Ovary (tissue), 9 donors: Measurements from ENCODE around the gene CDC42EP4. TPM values are rescaled to one million over a fixed set of nuclear protein-coding genes. Genes with fewer than 3 reads are reported as not detected.
A peak's percentile ranks its signal among the peaks of the same experiment; 100 is the strongest.

Experiments
- DNase-seq, 5 donors: peaks; one replicate each; pipeline ENCODE4 v3.0.0-alpha.2; 2019 to 2020
- H3K27ac ChIP-seq, 2 donors: fragments of 200-600 bp; one replicate each; pipeline versions ENCODE4 v1.5.1 to v1.8.0; 2019 to 2022
- H3K27me3 ChIP-seq: fragments of 200-600 bp; one replicate; pipeline ENCODE4 v1.8.0; 2022
- H3K36me3 ChIP-seq: fragments of 200-600 bp; sonication (generic); one replicate; pipeline ENCODE4 v1.5.1; 2019
- H3K4me1 ChIP-seq: one replicate; pipeline ENCODE4 v1.8.1; 2013; ENCODE audit warnings: mild to moderate bottlenecking, moderate library complexity; ENCODE audit not compliant: insufficient read depth
- H3K4me3 ChIP-seq: fragments of 200-600 bp; sonication (generic); one replicate; pipeline ENCODE4 v1.5.1; 2017
- H3K9me3 ChIP-seq, 2 donors: fragments of 200-600 bp in 1 of 2; sonication (generic) in 1 of 2; one replicate each; pipeline versions ENCODE4 v1.5.1 to v1.8.1; 2013 to 2019; ENCODE audit warnings: mild to moderate bottlenecking in 1 of 2, moderate library complexity in 1 of 2
- CTCF ChIP-seq, 3 donors: fragments of 450-650 bp in 2 of 3; fragments of 200-600 bp in 1 of 3; IDR thresholded peaks; one replicate each; pipeline versions ENCODE4 v1.5.1 to v1.8.0; 2016 to 2022; ENCODE audit warnings: antibody characterized with exemption in 3 of 3, mild to moderate bottlenecking in 1 of 3
- EP300 ChIP-seq: sonication (generic); formaldehyde crosslinking; IDR thresholded peaks from one replicate; pipeline ENCODE4 v1.6.1; 2017; ENCODE audit warnings: antibody characterized with exemption
- POLR2A ChIP-seq: fragments of 450-650 bp; IDR thresholded peaks from one replicate; pipeline ENCODE4 v1.6.1; 2017; ENCODE audit warnings: antibody characterized with exemption, mild to moderate bottlenecking, moderate library complexity
- WGBS, 3 donors: extraction: QIAGEN DNeasy Blood & Tissue Kit in 1 of 3; methylation state at CpG; one replicate each; pipeline versions ENCODE4 v1.1.5 to v1.1.7; 2013 to 2017; 5-methylcytosine and 5-hydroxymethylcytosine counted together
- intact Hi-C, 4 donors: fragments of 100-400 bp; cut with DNase I; formaldehyde crosslinking; loops; one replicate each; pipeline versions ENCODE4 v1.11.0 to v1.15.1; 2022 to 2023
- polyA plus RNA-seq, 2 donors: library from polyadenylated mRNA; stranded (reverse); fragments of 200-250 nt in 1 of 2; fragments of 350-450 nt in 1 of 2; fragmentation: Illumina TruSeq in 1 of 2; extraction: RNeasy Lipid Tissue Mini Kit (QIAGEN cat#74804) in 1 of 2; gene quantifications; one replicate each; pipeline ENCODE4 v1.2.3, GENCODE V29; 2013 to 2014
- total RNA-seq, 7 donors: library from RNA; depleted of rRNA in 2 of 7; stranded (reverse); fragments of >200 nt in 2 of 7; fragmentation: NEBNext Ultra II Directional in 3 of 7; extraction: Animal tissue kit (Norgen Biotek cat#: 25700) in 3 of 7; gene quantifications; one replicate each; pipeline versions ENCODE4 v1.1.0 to v1.2.4, GENCODE V29; 2016 to 2023
- donor health status: DM: no; HTN: no; CAD: no; lungs with moderate emphysema.
- donor health status: DM: no; HTN: no; CAD: no.
- donor health status: Bipolar disorder and iron deficiency.
- donor health status: DM: yes; HTN: yes; CAD: no.
- donor health status: DM: no; HTN: no; CAD: no.
- donor health status: DM: yes; HTN: yes; CAD: no.

The CDC42EP4 gene
- total and polyA plus RNA-seq, 9 donors, result 59.0 to 171 (median 106) TPM

- Histone ChIP-seq H3K27me3 (no peaks in the 10 kb centered on the region), H3K9me3 (no peaks in the 10 kb centered on the region), H3K4me3 (no peak overlapping the region), H3K36me3 (no peaks in the 10 kb centered on the region), H3K27ac (no peak overlapping the region), H3K4me1 (peaks cover 6% of the 10 kb centered on the region)
- 96 to 97% (median 96%) methylated on average over 5 of the region's 5 CpGs for WGBS, 3 donors
- TF ChIP-seq CTCF (IDR thresholded peaks at IDR 0.05), result no peak
- intact Hi-C loops, result no loop called here
- no peak for DNase-seq
Observed at GRCh38 chr17:73350864-73351263, 39.1 kb upstream of the CDC42EP4 start.

- no peak for TF ChIP-seq POLR2A
- no peak for TF ChIP-seq EP300
- no peak for TF ChIP-seq CTCF (IDR thresholded peaks at IDR 0.05)
- H3K4me1 ChIP-seq, result peaks cover 6% of the 10 kb centered on the region
- peak overlapping the region; percentile 4 to 58 for H3K27ac ChIP-seq
- H3K27me3 ChIP-seq, result no peaks in the 10 kb centered on the region
- 94 to 97% (median 95%) methylated on average over 9 of the region's 9 CpGs for WGBS, 3 donors
- DNase-seq, result no peak
- no peaks in the 10 kb centered on the region for H3K36me3 ChIP-seq
- H3K9me3 ChIP-seq, result no peaks in the 10 kb centered on the region
- H3K4me3 ChIP-seq, result no peak overlapping the region
- intact Hi-C loops, result no loop called here
Observed at GRCh38 chr17:73349647-73350046, 37.8 kb upstream of the CDC42EP4 start.

GRCh38 chr17:73349138-73349537 lies 37.3 kb upstream of the CDC42EP4 start:
- 46 to 52% (median 47%) methylated on average over 6 of the region's 6 CpGs for WGBS, 3 donors
- H3K27me3 ChIP-seq, result no peaks in the 10 kb centered on the region
- H3K4me3 ChIP-seq, result no peak overlapping the region
- H3K27ac ChIP-seq, result peak overlapping the region; percentile 4 to 58
- no peaks in the 10 kb centered on the region for H3K36me3 ChIP-seq
- H3K9me3 ChIP-seq, result no peaks in the 10 kb centered on the region
- TF ChIP-seq POLR2A, result no peak
- TF ChIP-seq CTCF (IDR thresholded peaks at IDR 0.05), result no peak
- TF ChIP-seq EP300, result no peak
- DNase-seq, result peak in 1 of 5 donors; percentile 37
- peaks cover 6% of the 10 kb centered on the region for H3K4me1 ChIP-seq
- intact Hi-C loops, result no loop called here

- DNase-seq, result no peak
- TF ChIP-seq POLR2A (no peak), EP300 (no peak), CTCF (IDR thresholded peaks at IDR 0.05) (no peak)
- Histone ChIP-seq H3K9me3 (no peaks in the 10 kb centered on the region), H3K36me3 (no peaks in the 10 kb centered on the region), H3K4me3 (no peak overlapping the region), H3K27me3 (no peaks in the 10 kb centered on the region), H3K4me1 (peaks cover 6% of the 10 kb centered on the region), H3K27ac (peak overlapping the region; percentile 4 to 58)
- WGBS, 3 donors, result 50 to 58% (median 51%) methylated on average over 4 of the region's 4 CpGs
- intact Hi-C loops, result no loop called here
Observed at GRCh38 chr17:73348829-73349095, 37.0 kb upstream of the CDC42EP4 start.
